Lung (tissue), 12 donors: ENCODE measurements around the gene CDC42EP3. TPM values are rescaled to one million over a fixed set of nuclear protein-coding genes. Genes with fewer than 3 reads are reported as not detected.

Source experiments
- ATAC-seq: fragments of 200-7000 bp; cut with Tn5 transposase; one replicate; pipeline ENCODE4 v1.9.1; 2020; ENCODE audit warnings: moderate number of reproducible peaks; ENCODE audit not compliant: insufficient read depth, low FRiP score
- DNase-seq, 3 donors: peaks; one replicate each; pipeline ENCODE4 v3.0.0-alpha.2; 2013 to 2017
- H3K27ac ChIP-seq, 2 donors: one replicate each; pipeline ENCODE4 v1.5.1; 2013; ENCODE audit warnings: mild to moderate bottlenecking in 2 of 2, moderate library complexity in 2 of 2, control low read depth in 1 of 2, inconsistent platforms in 1 of 2, low read depth in 1 of 2, low read length in 1 of 2
- H3K27me3 ChIP-seq, 3 donors: one replicate each; pipeline ENCODE4 v1.5.1; 2013; ENCODE audit warnings: low read length in 2 of 3; ENCODE audit not compliant: control insufficient read depth in 3 of 3, insufficient read depth in 3 of 3
- H3K36me3 ChIP-seq, 4 donors: one replicate each; pipeline ENCODE4 v1.5.1; 2013; ENCODE audit warnings: low read length in 4 of 4, mild to moderate bottlenecking in 1 of 4, moderate library complexity in 1 of 4; ENCODE audit not compliant: control insufficient read depth in 4 of 4, insufficient read depth in 4 of 4
- H3K4me1 ChIP-seq, 5 donors: one replicate each; pipeline ENCODE4 v1.5.1; 2013; ENCODE audit warnings: low read length in 5 of 5, mild to moderate bottlenecking in 2 of 5, moderate library complexity in 1 of 5; ENCODE audit not compliant: control insufficient read depth in 5 of 5, insufficient read depth in 5 of 5
- H3K4me3 ChIP-seq: one replicate; pipeline ENCODE4 v1.5.1; 2013; ENCODE audit warnings: mild to moderate bottlenecking, control low read depth, moderate library complexity
- H3K9ac ChIP-seq, 2 donors: one replicate each; pipeline ENCODE4 v1.5.1; 2013; ENCODE audit warnings: low read length in 2 of 2, control low read depth in 1 of 2; ENCODE audit not compliant: insufficient read depth in 1 of 2
- H3K9me3 ChIP-seq, 4 donors: one replicate each; pipeline ENCODE4 v1.5.1; 2013; ENCODE audit warnings: low read length in 3 of 4, mild to moderate bottlenecking in 1 of 4, moderate library complexity in 1 of 4; ENCODE audit not compliant: control insufficient read depth in 4 of 4, insufficient read depth in 3 of 4
- WGBS, 2 donors: extraction: QIAGEN DNeasy Blood & Tissue Kit; methylation state at CpG; one replicate each; pipeline ENCODE4 v1.1.7; 2013; 5-methylcytosine and 5-hydroxymethylcytosine counted together
- polyA plus RNA-seq, 2 donors: library from polyadenylated mRNA; stranded (reverse); fragments of 200-250 nt; gene quantifications; one replicate each; pipeline ENCODE4 v1.2.1, GENCODE V29; 2013
- total RNA-seq, 2 donors: library from RNA; depleted of rRNA in 1 of 2; stranded (reverse); fragments of >200 nt in 1 of 2; gene quantifications; one replicate each; pipeline ENCODE4 v1.2.1, GENCODE V29; 2014 to 2021
- TF ChIP-seq, protein P1 (sequence below): IDR thresholded peaks from 2 replicates; pipeline ENCODE4 v1.5.1; 2012; ENCODE audit warnings: mild to moderate bottlenecking; ENCODE audit errors: control extremely low read depth, extremely low read depth
- donor health status: control.
- donor health status: control.
- donor health status: Bipolar disorder and iron deficiency.
- donor health status: healthy.
- donor health status: DM: yes; HTN: yes; CAD: no.

Gene CDC42EP3
- total and polyA plus RNA-seq, 4 donors = 22.9 to 59.0 (median 38.0) TPM

DNA sequence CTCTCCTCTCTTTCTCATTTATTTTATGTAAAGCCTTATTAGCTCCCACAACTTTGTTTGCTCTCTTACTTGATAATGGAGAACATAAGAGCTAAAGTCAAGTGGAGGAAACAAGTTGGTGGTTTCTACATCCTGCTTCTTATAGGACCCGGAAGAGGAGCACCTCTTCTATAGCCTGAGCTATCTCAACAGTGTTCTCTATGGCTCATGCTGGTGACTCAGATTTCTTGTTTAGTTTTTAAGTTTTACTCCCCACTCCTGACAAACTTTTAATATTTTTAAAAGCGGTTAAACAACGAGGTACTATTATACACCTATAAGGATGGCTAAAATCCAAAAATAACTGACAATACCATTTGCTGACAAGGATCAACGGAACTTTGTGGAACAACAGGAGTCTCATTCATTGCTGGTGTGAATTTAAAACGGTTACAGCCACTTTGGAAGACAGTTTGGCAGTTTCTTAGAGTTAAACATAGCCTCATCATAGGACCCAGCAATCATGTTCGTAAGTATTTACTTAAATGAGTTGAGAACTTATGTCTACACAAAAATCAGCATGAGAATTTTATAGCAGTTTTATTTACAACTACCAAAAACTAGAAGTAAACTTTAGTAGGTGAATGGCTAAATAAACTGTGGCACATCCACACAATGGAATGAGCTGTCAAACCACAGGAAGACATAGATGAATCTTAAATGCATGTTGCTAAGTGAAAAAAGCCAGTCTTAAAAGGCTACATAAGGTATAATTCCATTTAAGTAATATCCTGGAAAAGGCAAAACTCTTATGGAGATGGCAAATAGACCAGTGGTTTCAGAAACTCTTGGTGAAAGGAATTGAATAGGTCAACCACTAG lies 12.7 kb upstream of the CDC42EP3 start:
- WGBS, 2 donors = 61 to 69% methylated on average over 6 of the region's 6 CpGs
- Histone ChIP-seq H3K27ac (no peak overlapping the region), H3K36me3 (peaks cover 0 to 1% (median 0%) of the 10 kb centered on the region in 4 donors), H3K27me3 (no peaks in the 10 kb centered on the region), H3K4me3 (no peak overlapping the region), H3K9ac (no peak overlapping the region), H3K9me3 (no peaks in the 10 kb centered on the region), H3K4me1 (peaks cover 0 to 5% (median 0%) of the 10 kb centered on the region in 5 donors)
- DNase-seq = no peak
- peak; percentile 39 for ATAC-seq
- TF ChIP-seq, protein P1, sequence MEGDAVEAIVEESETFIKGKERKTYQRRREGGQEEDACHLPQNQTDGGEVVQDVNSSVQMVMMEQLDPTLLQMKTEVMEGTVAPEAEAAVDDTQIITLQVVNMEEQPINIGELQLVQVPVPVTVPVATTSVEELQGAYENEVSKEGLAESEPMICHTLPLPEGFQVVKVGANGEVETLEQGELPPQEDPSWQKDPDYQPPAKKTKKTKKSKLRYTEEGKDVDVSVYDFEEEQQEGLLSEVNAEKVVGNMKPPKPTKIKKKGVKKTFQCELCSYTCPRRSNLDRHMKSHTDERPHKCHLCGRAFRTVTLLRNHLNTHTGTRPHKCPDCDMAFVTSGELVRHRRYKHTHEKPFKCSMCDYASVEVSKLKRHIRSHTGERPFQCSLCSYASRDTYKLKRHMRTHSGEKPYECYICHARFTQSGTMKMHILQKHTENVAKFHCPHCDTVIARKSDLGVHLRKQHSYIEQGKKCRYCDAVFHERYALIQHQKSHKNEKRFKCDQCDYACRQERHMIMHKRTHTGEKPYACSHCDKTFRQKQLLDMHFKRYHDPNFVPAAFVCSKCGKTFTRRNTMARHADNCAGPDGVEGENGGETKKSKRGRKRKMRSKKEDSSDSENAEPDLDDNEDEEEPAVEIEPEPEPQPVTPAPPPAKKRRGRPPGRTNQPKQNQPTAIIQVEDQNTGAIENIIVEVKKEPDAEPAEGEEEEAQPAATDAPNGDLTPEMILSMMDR = no peak

DNA sequence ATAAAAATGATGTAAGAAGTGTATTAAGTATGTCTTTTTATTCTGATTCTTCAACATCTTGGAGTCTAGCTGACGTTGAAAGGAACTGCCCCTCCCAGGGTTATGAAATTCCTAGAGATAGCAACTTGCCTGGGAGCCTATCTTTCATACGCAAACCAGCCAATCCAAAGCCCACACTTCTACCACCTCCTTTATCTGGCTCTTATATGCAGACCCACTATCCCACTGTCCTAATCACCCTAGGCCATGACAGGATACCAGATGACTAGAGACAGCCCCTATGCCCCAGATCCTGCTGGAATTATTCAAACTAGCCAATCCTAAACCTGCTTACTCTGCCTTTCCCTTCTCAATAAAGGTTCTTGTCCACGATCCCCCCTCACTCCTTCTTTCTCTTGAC lies 11.8 kb upstream of the CDC42EP3 start:
- DNase-seq (no peak), ATAC-seq (no peak)
- Histone ChIP-seq H3K9ac (no peak overlapping the region), H3K4me3 (no peak overlapping the region), H3K27ac (no peak overlapping the region), H3K27me3 (no peaks in the 10 kb centered on the region), H3K9me3 (no peaks in the 10 kb centered on the region), H3K4me1 (peaks cover 0 to 2% (median 0%) of the 10 kb centered on the region in 5 donors), H3K36me3 (peaks cover 0 to 1% (median 0%) of the 10 kb centered on the region in 4 donors)
- WGBS, 2 donors = 67 to 79% methylated on average over 3 of the region's 3 CpGs
- TF ChIP-seq, protein P1 = no peak

DNA sequence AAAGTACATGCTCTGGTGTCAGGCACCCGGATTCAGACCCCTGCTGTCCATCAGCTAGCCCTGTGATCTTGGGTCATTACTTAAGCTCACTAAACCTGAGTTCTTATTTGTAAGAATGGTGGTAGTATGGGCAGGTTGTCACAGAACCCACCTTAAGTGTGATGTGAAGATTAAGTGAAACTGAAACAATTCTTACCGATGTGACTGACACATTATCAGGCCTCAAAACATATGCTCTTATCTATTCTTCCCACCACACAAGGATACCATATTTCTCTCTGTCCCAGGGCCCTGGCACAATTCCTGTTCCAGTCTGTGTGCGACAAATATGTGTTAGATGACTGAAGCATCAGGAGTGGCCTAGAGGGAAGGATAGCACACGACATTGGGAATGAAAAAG lies 11.0 kb upstream of the CDC42EP3 start:
- peaks cover 0 to 1% (median 0%) of the 10 kb centered on the region in 4 donors for H3K36me3 ChIP-seq
- no peak for DNase-seq
- 68 to 74% methylated on average over 4 of the region's 4 CpGs for WGBS, 2 donors
- H3K27me3 ChIP-seq = no peaks in the 10 kb centered on the region
- H3K4me3 ChIP-seq = no peak overlapping the region
- ATAC-seq = no peak
- H3K9me3 ChIP-seq = no peaks in the 10 kb centered on the region
- H3K27ac ChIP-seq = no peak overlapping the region
- H3K4me1 ChIP-seq = peaks cover 0 to 2% (median 0%) of the 10 kb centered on the region in 5 donors
- H3K9ac ChIP-seq = no peak overlapping the region
- TF ChIP-seq, protein P1 = no peak
